ENCODE results near the gene SET. TPM values are rescaled to one million over a fixed set of nuclear protein-coding genes. Genes with fewer than 3 reads are reported as not detected.

SET gene, protein sequence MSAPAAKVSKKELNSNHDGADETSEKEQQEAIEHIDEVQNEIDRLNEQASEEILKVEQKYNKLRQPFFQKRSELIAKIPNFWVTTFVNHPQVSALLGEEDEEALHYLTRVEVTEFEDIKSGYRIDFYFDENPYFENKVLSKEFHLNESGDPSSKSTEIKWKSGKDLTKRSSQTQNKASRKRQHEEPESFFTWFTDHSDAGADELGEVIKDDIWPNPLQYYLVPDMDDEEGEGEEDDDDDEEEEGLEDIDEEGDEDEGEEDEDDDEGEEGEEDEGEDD
- 408 to 577 TPM (median 430 TPM) in 5 replicates for total RNA-seq (2022; extraction: Qiagen RNA extraction; ENCODE audit: low read depth)

DNA sequence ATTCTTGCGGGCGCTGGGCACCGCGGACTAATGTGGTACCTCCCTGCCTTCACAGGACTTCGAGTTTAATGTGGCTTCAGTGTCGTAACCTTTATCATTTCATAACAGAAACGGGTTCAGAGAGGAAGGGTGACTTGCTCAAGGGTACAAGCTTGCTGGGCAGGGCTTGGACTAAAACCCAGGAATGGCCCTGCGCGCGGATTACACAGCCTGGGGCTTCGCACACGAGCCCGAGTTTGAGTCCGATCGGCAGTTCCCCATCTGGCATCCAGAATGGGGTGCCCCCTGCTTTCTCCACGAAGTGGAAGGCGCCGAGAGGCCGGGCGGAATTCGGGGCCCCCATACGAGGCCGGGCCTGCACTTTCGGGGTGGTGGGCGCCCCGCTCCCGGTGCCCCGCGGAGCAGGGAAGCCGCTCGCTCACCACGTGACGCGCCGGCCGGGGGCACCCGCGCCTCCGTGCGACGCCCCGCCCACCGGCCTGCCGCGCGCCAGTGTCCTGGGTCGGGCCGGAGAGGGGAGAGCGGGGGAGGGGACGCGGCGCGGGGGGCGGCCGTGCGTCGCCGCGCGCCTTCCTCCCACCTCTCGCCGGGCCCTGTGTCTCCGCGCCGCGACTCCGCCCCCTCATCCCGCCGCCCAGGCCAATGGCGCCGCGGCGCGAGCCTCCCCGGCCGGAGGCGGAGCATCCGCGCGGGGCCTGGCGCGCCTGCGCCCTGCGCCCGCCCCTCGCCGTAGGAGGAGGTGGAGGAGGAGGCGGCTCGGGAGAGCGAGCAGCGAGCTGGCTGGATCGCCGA, at the start of gene SET:
TSS of gene SET (plus strand) at position 722 of the 792 bp plus-strand sequence. CDS start 361 bp downstream, outside the sequence.

DNA sequence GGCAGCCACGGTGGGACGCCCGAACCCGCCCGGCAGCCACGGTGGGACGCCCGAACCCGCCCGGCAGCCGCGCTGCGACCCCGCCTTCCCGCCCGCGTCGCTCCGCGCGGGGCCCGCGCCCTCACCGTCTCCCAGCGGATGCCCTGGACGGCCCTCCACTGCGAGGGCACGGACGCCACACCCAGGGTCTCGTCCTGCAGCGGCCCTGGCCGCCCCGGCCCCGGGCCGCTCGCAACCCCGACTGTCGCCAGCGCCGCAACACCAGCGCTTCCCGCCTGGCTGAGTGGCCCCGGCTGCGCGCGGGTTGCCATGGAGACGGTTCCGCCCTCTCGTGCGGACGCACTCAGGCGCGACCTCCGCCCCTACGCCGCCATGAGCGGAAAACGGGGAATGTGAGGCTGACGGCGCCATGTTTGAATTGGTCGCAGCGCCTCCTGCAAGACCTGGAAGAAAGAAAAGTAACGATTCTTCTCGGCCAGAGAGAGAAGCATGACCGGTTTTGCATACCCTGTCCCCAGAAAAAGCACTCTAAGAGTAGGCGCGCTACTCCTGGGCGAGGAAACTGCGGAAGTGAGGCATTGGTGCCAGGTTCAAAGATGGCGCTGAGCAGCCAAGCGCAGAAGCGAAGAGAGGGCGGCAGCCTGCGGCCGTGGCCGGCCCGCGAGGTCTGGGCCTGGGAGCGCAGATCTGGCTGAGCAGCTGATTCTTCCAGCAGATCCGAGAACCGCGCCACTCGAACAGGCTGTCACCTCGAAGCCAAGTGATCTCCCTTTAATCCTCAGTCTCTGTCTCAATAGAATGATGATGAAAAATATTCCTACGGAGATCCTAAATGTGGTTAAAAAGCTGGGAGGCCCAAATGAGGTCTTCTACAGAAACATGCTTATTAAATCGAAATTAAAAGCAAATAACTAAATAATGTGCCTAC, 32.3 kb upstream of the SET start, which contains the start of gene DYNC2I2:
TSS of gene DYNC2I2 (minus strand) at position 432 of the 928 bp plus-strand sequence. CDS start at position 311, 121 bp downstream.

DNA sequence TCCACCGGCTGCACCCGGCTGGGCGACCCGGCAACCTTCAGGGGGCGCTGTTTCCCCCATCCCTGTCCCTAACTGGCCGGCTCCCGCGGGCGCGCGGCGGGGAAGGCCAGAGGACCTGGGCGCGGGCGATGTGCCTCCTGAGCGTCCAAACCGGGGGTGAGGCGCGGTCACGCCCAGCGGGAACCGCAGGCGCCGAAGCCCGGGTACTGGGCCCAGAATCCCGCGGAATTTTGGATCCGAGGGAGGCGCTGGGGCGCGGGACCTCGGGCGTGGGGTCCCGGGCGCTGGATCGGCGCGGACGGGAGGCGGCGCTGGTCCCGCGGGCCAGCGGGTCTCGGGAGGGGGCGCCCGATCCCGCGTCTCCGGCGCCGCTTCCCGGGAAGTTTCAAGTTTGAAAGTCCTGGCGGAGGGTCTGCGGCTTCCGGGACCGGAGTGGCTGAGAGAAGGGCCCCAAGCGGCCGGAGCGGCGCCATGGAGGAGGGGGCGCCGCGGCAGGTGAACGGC, 13.5 kb downstream of the SET start, which contains the start of gene PKN3:
TSS of gene PKN3 (plus strand) at position 59 of the 504 bp plus-strand sequence. CDS start at position 472, 413 bp downstream.

DNA sequence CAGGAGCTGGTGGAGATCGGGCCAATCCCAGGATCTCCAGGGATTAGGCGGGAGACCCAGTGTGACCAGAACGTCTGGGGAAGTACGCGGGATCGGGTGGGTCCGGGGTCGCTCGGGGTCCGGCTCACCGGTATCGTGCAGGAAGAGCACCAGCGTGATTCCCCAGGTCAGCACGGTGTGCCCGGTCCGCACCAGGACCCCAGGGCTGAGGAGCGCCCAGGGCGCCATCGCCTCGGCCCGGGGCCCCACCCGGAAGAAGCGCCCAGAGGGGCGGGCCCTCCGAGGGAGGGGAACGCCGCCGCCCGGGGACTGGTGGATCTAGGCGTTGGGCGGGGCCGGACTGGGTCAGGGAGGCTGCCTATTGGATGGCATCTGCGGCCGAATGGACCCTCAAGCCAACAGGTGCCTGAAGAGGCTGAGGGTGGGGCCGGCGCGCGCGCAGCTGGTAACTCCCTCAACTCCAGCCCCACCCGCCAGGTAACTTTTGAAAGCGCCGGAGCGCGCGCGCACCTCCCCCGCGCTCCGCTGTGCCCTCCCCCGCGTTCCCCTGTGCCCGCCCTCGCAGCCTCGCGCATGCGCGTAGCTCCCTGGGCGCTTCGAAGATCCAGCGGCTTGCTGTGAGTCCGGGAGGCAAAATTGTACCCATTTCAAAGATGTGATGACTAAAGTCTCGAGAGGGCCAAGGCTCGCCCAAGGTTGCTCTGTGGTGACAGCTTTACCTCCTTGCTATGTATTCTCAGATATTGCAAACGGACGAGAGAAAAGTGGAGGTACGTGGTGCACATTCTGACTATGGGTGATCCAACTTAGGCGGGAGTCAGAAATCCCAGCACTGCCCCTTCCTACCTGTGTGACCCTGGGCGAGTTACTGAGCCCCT, 35.1 kb downstream of the SET start, which contains the start of gene ZDHHC12:
TSS of gene ZDHHC12 (minus strand) at position 262 of the 878 bp plus-strand sequence. CDS start at position 228, 34 bp downstream.

Other genes with a start within 250 kb of the SET start
- 27.5 to 30.1 TPM (median 29.0 TPM) in 5 replicates for gene ODF2, start 233.2 kb upstream of the SET start, total RNA-seq (2022; extraction: Qiagen RNA extraction; ENCODE audit: low read depth)
- 31.8 to 34.6 TPM (median 32.8 TPM) in 5 replicates for gene GLE1, start 184.5 kb upstream of the SET start, total RNA-seq (2022; extraction: Qiagen RNA extraction; ENCODE audit: low read depth)
- gene SPTAN1, start 136.6 kb upstream of the SET start, total RNA-seq (2022; extraction: Qiagen RNA extraction; ENCODE audit: low read depth): 137 to 150 TPM (median 142 TPM) in 5 replicates
- 98.4 to 143 TPM (median 130 TPM) in 5 replicates for gene DYNC2I2, start 32.4 kb upstream of the SET start, total RNA-seq (2022; extraction: Qiagen RNA extraction; ENCODE audit: low read depth)
- 11.7 to 17.4 TPM (median 14.6 TPM) in 5 replicates for gene PKN3, start 13.3 kb downstream of the SET start, total RNA-seq (2022; extraction: Qiagen RNA extraction; ENCODE audit: low read depth)
- 60.2 to 92.8 TPM (median 83.7 TPM) in 5 replicates for gene ZDHHC12, start 34.9 kb downstream of the SET start, total RNA-seq (2022; extraction: Qiagen RNA extraction; ENCODE audit: low read depth)
- gene ZER1, start 82.7 kb downstream of the SET start, total RNA-seq (2022; extraction: Qiagen RNA extraction; ENCODE audit: low read depth): 14.7 to 17.0 TPM (median 15.1 TPM) in 5 replicates
- 18.3 to 23.3 TPM (median 21.4 TPM) in 5 replicates for gene TBC1D13, start 98.0 kb downstream of the SET start, total RNA-seq (2022; extraction: Qiagen RNA extraction; ENCODE audit: low read depth)
- 13.5 to 31.4 TPM (median 28.3 TPM) in 5 replicates for gene ENDOG, start 129.3 kb downstream of the SET start, total RNA-seq (2022; extraction: Qiagen RNA extraction; ENCODE audit: low read depth)
- 26.3 to 46.9 TPM (median 37.4 TPM) in 5 replicates for gene SPOUT1, start 140.6 kb downstream of the SET start, total RNA-seq (2022; extraction: Qiagen RNA extraction; ENCODE audit: low read depth)
- gene KYAT1, start 192.7 kb downstream of the SET start, total RNA-seq (2022; extraction: Qiagen RNA extraction; ENCODE audit: low read depth): 7.7 to 8.8 TPM (median 8.1 TPM) in 5 replicates
- gene LRRC8A, start 192.9 kb downstream of the SET start, total RNA-seq (2022; extraction: Qiagen RNA extraction; ENCODE audit: low read depth): 36.1 to 43.2 TPM (median 42.1 TPM) in 5 replicates
- 0.13 TPM in 1 of 5 replicates, not detected in the others for gene PHYHD1, start 231.8 kb downstream of the SET start, total RNA-seq (2022; extraction: Qiagen RNA extraction; ENCODE audit: low read depth)